Body of pancreas (tissue), 4 donors: ENCODE data around the gene ST6GALNAC1.

Experiments used
- CTCF ChIP-seq, 7 experiments: fragments of 450-650 bp in 4 of 7; fragments of 200-600 bp in 3 of 7; sonication (generic) in 3 of 7; IDR thresholded peaks; one replicate each; pipeline ENCODE4 v1.5.1; 2016 to 2019; ENCODE audit warnings: antibody characterized with exemption in 7 of 7
- POLR2A ChIP-seq, 3 donors: fragments of 450-650 bp; IDR thresholded peaks; one replicate each; pipeline ENCODE4 v1.6.1; 2016; ENCODE audit warnings: antibody characterized with exemption in 3 of 3, mild to moderate bottlenecking in 2 of 3

GRCh38 chr17:76691379-76692191, 48.0 kb upstream of the ST6GALNAC1 start:
- TF ChIP-seq CTCF (IDR thresholded peaks at IDR 0.05) (no peak), POLR2A (IDR thresholded peaks at IDR 0.05) (no peak)
